Measurements from ENCODE around the gene PAXX. TPM values are rescaled to one million over a fixed set of nuclear protein-coding genes. Genes with fewer than 3 reads are reported as not detected.

The PAXX gene
- total and polyA plus RNA-seq, 9 of the 15 experiments (the other 6 are each of a cell fraction or from before 2014, with no cell fraction given) = 1.2 to 175 (median 38.5) TPM

DNA sequence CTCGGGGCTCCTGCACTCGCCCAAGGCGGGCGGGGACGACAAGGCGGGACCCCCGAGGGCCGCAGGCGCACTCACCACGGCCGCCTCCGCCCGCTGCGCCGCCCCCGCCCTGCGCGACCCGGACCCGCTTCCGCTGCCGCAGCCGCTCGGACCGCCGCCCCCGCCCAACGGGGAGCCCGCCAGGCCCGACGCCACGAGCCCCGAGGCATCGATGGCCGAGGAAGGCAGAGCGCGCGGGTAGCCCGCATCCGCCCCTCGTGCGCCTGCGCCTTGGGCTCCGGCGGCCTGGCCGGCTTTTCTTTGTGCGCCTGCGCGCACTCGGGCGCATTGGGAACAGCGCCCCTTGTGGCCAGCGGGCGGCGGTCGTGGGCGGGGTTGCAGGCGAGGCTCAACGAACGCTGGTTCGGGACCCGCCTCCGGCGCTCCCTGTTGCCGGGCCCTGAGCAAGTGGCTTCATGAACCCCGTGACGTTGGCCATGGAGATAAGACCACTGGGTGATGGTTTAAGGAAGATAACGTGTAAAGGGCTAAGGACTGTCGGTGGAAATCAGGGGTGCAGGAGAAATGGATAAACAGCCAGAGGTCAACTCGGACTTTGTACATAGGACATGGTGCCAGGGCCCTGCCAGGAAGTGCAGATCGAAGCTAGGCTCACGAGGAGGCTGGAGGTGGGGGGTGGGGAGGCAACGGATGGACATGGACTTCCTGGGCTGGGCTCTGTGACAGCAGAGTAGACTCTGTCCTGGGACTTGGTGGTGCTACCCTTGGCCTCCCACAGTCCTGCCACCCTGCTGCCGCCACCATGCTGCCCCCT is 47.5 kb upstream of the PAXX start, which contains the start of the genes C8G and FBXW5 (continued):
- TF ChIP-seq, protein P1, sequence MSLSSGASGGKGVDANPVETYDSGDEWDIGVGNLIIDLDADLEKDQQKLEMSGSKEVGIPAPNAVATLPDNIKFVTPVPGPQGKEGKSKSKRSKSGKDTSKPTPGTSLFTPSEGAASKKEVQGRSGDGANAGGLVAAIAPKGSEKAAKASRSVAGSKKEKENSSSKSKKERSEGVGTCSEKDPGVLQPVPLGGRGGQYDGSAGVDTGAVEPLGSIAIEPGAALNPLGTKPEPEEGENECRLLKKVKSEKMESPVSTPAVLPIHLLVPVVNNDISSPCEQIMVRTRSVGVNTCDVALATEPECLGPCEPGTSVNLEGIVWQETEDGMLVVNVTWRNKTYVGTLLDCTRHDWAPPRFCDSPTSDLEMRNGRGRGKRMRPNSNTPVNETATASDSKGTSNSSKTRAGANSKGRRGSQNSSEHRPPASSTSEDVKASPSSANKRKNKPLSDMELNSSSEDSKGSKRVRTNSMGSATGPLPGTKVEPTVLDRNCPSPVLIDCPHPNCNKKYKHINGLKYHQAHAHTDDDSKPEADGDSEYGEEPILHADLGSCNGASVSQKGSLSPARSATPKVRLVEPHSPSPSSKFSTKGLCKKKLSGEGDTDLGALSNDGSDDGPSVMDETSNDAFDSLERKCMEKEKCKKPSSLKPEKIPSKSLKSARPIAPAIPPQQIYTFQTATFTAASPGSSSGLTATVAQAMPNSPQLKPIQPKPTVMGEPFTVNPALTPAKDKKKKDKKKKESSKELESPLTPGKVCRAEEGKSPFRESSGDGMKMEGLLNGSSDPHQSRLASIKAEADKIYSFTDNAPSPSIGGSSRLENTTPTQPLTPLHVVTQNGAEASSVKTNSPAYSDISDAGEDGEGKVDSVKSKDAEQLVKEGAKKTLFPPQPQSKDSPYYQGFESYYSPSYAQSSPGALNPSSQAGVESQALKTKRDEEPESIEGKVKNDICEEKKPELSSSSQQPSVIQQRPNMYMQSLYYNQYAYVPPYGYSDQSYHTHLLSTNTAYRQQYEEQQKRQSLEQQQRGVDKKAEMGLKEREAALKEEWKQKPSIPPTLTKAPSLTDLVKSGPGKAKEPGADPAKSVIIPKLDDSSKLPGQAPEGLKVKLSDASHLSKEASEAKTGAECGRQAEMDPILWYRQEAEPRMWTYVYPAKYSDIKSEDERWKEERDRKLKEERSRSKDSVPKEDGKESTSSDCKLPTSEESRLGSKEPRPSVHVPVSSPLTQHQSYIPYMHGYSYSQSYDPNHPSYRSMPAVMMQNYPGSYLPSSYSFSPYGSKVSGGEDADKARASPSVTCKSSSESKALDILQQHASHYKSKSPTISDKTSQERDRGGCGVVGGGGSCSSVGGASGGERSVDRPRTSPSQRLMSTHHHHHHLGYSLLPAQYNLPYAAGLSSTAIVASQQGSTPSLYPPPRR (CRISPR knock-in tag; IDR thresholded peaks at IDR 0.05; ENCODE audit: borderline replicate concordance) = no peak
- TF ChIP-seq, protein P2, sequence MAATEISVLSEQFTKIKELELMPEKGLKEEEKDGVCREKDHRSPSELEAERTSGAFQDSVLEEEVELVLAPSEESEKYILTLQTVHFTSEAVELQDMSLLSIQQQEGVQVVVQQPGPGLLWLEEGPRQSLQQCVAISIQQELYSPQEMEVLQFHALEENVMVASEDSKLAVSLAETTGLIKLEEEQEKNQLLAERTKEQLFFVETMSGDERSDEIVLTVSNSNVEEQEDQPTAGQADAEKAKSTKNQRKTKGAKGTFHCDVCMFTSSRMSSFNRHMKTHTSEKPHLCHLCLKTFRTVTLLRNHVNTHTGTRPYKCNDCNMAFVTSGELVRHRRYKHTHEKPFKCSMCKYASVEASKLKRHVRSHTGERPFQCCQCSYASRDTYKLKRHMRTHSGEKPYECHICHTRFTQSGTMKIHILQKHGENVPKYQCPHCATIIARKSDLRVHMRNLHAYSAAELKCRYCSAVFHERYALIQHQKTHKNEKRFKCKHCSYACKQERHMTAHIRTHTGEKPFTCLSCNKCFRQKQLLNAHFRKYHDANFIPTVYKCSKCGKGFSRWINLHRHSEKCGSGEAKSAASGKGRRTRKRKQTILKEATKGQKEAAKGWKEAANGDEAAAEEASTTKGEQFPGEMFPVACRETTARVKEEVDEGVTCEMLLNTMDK (IDR thresholded peaks at IDR 0.05; ENCODE audit: borderline replicate concordance, insufficient read depth, low read depth, low read length, poor library complexity, severe bottlenecking) = peak; percentile 98
- TF ChIP-seq, protein P3, sequence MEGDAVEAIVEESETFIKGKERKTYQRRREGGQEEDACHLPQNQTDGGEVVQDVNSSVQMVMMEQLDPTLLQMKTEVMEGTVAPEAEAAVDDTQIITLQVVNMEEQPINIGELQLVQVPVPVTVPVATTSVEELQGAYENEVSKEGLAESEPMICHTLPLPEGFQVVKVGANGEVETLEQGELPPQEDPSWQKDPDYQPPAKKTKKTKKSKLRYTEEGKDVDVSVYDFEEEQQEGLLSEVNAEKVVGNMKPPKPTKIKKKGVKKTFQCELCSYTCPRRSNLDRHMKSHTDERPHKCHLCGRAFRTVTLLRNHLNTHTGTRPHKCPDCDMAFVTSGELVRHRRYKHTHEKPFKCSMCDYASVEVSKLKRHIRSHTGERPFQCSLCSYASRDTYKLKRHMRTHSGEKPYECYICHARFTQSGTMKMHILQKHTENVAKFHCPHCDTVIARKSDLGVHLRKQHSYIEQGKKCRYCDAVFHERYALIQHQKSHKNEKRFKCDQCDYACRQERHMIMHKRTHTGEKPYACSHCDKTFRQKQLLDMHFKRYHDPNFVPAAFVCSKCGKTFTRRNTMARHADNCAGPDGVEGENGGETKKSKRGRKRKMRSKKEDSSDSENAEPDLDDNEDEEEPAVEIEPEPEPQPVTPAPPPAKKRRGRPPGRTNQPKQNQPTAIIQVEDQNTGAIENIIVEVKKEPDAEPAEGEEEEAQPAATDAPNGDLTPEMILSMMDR (IDR thresholded peaks at IDR 0.05 in 2 of 3, conservative IDR thresholded peaks at IDR 0.05 in 1 of 3; ENCODE audit: insufficient read depth in 2 of 3, low read depth in 1 of 3, low read length in 3 of 3) = peak; percentile 93 to 98 (median 94)
- TF ChIP-seq, protein P4, sequence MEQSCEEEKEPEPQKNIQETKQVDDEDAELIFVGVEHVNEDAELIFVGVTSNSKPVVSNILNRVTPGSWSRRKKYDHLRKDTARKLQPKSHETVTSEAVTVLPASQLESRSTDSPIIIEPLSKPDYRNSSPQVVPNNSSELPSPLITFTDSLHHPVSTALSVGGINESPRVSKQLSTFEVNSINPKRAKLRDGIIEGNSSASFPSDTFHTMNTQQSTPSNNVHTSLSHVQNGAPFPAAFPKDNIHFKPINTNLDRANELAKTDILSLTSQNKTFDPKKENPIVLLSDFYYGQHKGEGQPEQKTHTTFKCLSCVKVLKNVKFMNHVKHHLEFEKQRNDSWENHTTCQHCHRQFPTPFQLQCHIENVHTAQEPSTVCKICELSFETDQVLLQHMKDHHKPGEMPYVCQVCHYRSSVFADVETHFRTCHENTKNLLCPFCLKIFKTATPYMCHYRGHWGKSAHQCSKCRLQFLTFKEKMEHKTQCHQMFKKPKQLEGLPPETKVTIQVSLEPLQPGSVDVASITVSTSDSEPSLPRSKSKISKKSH (CRISPR knock-in tag; IDR thresholded peaks at IDR 0.05) = no peak
- TF ChIP-seq FOXK2 (conservative IDR thresholded peaks at IDR 0.05 in 1 of 2, IDR thresholded peaks at IDR 0.05 in 1 of 2; ENCODE audit: low read depth in 2 of 2) (peak; percentile 71 to 77; a peak in 3 of 4 replicates), RB1 (IDR thresholded peaks at IDR 0.05; ENCODE audit: low read depth) (peak; percentile 95), CBX3 (IDR thresholded peaks at IDR 0.05; ENCODE audit: borderline replicate concordance in 1 of 2, low read length in 2 of 2) (peak in 1 of 2 experiments; percentile 40; a peak in 1 of 3 replicates)
- TF ChIP-seq, protein P5, sequence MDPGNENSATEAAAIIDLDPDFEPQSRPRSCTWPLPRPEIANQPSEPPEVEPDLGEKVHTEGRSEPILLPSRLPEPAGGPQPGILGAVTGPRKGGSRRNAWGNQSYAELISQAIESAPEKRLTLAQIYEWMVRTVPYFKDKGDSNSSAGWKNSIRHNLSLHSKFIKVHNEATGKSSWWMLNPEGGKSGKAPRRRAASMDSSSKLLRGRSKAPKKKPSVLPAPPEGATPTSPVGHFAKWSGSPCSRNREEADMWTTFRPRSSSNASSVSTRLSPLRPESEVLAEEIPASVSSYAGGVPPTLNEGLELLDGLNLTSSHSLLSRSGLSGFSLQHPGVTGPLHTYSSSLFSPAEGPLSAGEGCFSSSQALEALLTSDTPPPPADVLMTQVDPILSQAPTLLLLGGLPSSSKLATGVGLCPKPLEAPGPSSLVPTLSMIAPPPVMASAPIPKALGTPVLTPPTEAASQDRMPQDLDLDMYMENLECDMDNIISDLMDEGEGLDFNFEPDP (CRISPR knock-in tag; IDR thresholded peaks at IDR 0.05) = no peak
- TF ChIP-seq, protein P6, sequence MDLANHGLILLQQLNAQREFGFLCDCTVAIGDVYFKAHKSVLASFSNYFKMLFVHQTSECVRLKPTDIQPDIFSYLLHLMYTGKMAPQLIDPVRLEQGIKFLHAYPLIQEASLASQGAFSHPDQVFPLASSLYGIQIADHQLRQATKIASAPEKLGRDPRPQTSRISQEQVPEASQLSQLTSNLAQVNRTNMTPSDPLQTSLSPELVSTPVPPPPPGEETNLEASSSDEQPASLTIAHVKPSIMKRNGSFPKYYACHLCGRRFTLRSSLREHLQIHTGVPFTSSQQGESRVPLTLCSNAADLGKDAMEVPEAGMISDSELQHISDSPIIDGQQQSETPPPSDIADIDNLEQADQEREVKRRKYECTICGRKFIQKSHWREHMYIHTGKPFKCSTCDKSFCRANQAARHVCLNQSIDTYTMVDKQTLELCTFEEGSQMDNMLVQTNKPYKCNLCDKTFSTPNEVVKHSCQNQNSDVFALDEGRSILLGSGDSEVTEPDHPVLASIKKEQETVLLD (IDR thresholded peaks at IDR 0.05) = peak; percentile 77

Data from K562 (cell line).